ENCODE measurements around the gene KCNK15.

The KCNK15 gene

GRCh38 chr20:44727039-44727438 lies 18.6 kb upstream of the KCNK15 start:
- H3K4me3 ChIP-seq (ENCODE audit: low read depth, low read length) = no peak overlapping the region
- H3K27ac ChIP-seq (ENCODE audit: low read depth, low read length) = no peak overlapping the region
- H3K9me3 ChIP-seq (ENCODE audit: control insufficient read depth, insufficient read depth, low read length) = no peaks in the 10 kb centered on the region
- H3K4me1 ChIP-seq (ENCODE audit: control insufficient read depth, insufficient read depth, low read length) = peaks cover 21% of the 10 kb centered on the region
- H3K9ac ChIP-seq (ENCODE audit: low read depth, low read length) = no peak overlapping the region
- no peaks in the 10 kb centered on the region for H3K27me3 ChIP-seq (ENCODE audit: control insufficient read depth, insufficient read depth, low read length)
- no peaks in the 10 kb centered on the region for H3K36me3 ChIP-seq (ENCODE audit: control insufficient read depth, insufficient read depth, low read length)

- H3K4me1 ChIP-seq (ENCODE audit: control insufficient read depth, insufficient read depth, low read length) = peaks cover 26% of the 10 kb centered on the region
- H3K27me3 ChIP-seq (ENCODE audit: control insufficient read depth, insufficient read depth, low read length) = no peaks in the 10 kb centered on the region
- H3K9me3 ChIP-seq (ENCODE audit: control insufficient read depth, insufficient read depth, low read length) = no peaks in the 10 kb centered on the region
- no peaks in the 10 kb centered on the region for H3K36me3 ChIP-seq (ENCODE audit: control insufficient read depth, insufficient read depth, low read length)
- no peak overlapping the region for H3K27ac ChIP-seq (ENCODE audit: low read depth, low read length)
- no peak overlapping the region for H3K9ac ChIP-seq (ENCODE audit: low read depth, low read length)
- no peak overlapping the region for H3K4me3 ChIP-seq (ENCODE audit: low read depth, low read length)
Observed at GRCh38 chr20:44727651-44728050, 18.0 kb upstream of the KCNK15 start.

- no peak overlapping the region for H3K9ac ChIP-seq (ENCODE audit: low read depth, low read length)
- no peaks in the 10 kb centered on the region for H3K9me3 ChIP-seq (ENCODE audit: control insufficient read depth, insufficient read depth, low read length)
- H3K36me3 ChIP-seq (ENCODE audit: control insufficient read depth, insufficient read depth, low read length) = no peaks in the 10 kb centered on the region
- peaks cover 26% of the 10 kb centered on the region for H3K4me1 ChIP-seq (ENCODE audit: control insufficient read depth, insufficient read depth, low read length)
- peak overlapping the region; percentile 39 for H3K27ac ChIP-seq (ENCODE audit: low read depth, low read length)
- no peak overlapping the region; the same call in 1 of the 2 replicates for H3K4me3 ChIP-seq (ENCODE audit: low read depth, low read length)
- H3K27me3 ChIP-seq (ENCODE audit: control insufficient read depth, insufficient read depth, low read length) = no peaks in the 10 kb centered on the region
Observed at GRCh38 chr20:44728801-44729443, 16.7 kb upstream of the KCNK15 start.

- no peaks in the 10 kb centered on the region for H3K9me3 ChIP-seq (ENCODE audit: control insufficient read depth, insufficient read depth, low read length)
- no peak overlapping the region for H3K27ac ChIP-seq (ENCODE audit: low read depth, low read length)
- H3K27me3 ChIP-seq (ENCODE audit: control insufficient read depth, insufficient read depth, low read length) = no peaks in the 10 kb centered on the region
- no peaks in the 10 kb centered on the region for H3K36me3 ChIP-seq (ENCODE audit: control insufficient read depth, insufficient read depth, low read length)
- H3K4me3 ChIP-seq (ENCODE audit: low read depth, low read length) = no peak overlapping the region
- peaks cover 28% of the 10 kb centered on the region for H3K4me1 ChIP-seq (ENCODE audit: control insufficient read depth, insufficient read depth, low read length)
- H3K9ac ChIP-seq (ENCODE audit: low read depth, low read length) = no peak overlapping the region
Observed at GRCh38 chr20:44730441-44730840, 15.2 kb upstream of the KCNK15 start.

- H3K4me3 ChIP-seq (ENCODE audit: low read depth, low read length) = no peak overlapping the region
- peaks cover 30% of the 10 kb centered on the region for H3K4me1 ChIP-seq (ENCODE audit: control insufficient read depth, insufficient read depth, low read length)
- H3K27me3 ChIP-seq (ENCODE audit: control insufficient read depth, insufficient read depth, low read length) = no peaks in the 10 kb centered on the region
- H3K36me3 ChIP-seq (ENCODE audit: control insufficient read depth, insufficient read depth, low read length) = no peaks in the 10 kb centered on the region
- no peak overlapping the region for H3K9ac ChIP-seq (ENCODE audit: low read depth, low read length)
- no peaks in the 10 kb centered on the region for H3K9me3 ChIP-seq (ENCODE audit: control insufficient read depth, insufficient read depth, low read length)
- no peak overlapping the region for H3K27ac ChIP-seq (ENCODE audit: low read depth, low read length)
Observed at GRCh38 chr20:44731657-44732056, 14.0 kb upstream of the KCNK15 start.

GRCh38 chr20:44732327-44732726 lies 13.3 kb upstream of the KCNK15 start:
- H3K36me3 ChIP-seq (ENCODE audit: control insufficient read depth, insufficient read depth, low read length) = no peaks in the 10 kb centered on the region
- no peaks in the 10 kb centered on the region for H3K27me3 ChIP-seq (ENCODE audit: control insufficient read depth, insufficient read depth, low read length)
- H3K4me3 ChIP-seq (ENCODE audit: low read depth, low read length) = no peak overlapping the region
- H3K9me3 ChIP-seq (ENCODE audit: control insufficient read depth, insufficient read depth, low read length) = no peaks in the 10 kb centered on the region
- H3K4me1 ChIP-seq (ENCODE audit: control insufficient read depth, insufficient read depth, low read length) = peaks cover 26% of the 10 kb centered on the region
- no peak overlapping the region for H3K9ac ChIP-seq (ENCODE audit: low read depth, low read length)
- H3K27ac ChIP-seq (ENCODE audit: low read depth, low read length) = no peak overlapping the region

GRCh38 chr20:44733341-44734069 lies 12.2 kb upstream of the KCNK15 start:
- no peaks in the 10 kb centered on the region for H3K9me3 ChIP-seq (ENCODE audit: control insufficient read depth, insufficient read depth, low read length)
- H3K27ac ChIP-seq (ENCODE audit: low read depth, low read length) = no peak overlapping the region
- H3K36me3 ChIP-seq (ENCODE audit: control insufficient read depth, insufficient read depth, low read length) = no peaks in the 10 kb centered on the region
- H3K4me1 ChIP-seq (ENCODE audit: control insufficient read depth, insufficient read depth, low read length) = peaks cover 21% of the 10 kb centered on the region
- no peak overlapping the region for H3K4me3 ChIP-seq (ENCODE audit: low read depth, low read length)
- H3K9ac ChIP-seq (ENCODE audit: low read depth, low read length) = no peak overlapping the region
- H3K27me3 ChIP-seq (ENCODE audit: control insufficient read depth, insufficient read depth, low read length) = no peaks in the 10 kb centered on the region

- H3K9ac ChIP-seq (ENCODE audit: low read depth, low read length) = no peak overlapping the region
- 0 out of 2 replicates have a peak, but pooled peaks cover 10% of the 10 kb centered on the region for H3K4me1 ChIP-seq (ENCODE audit: control insufficient read depth, insufficient read depth, low read length)
- no peak overlapping the region for H3K4me3 ChIP-seq (ENCODE audit: low read depth, low read length)
- H3K27ac ChIP-seq (ENCODE audit: low read depth, low read length) = no peak overlapping the region
- H3K27me3 ChIP-seq (ENCODE audit: control insufficient read depth, insufficient read depth, low read length) = no peaks in the 10 kb centered on the region
- no peaks in the 10 kb centered on the region for H3K36me3 ChIP-seq (ENCODE audit: control insufficient read depth, insufficient read depth, low read length)
- H3K9me3 ChIP-seq (ENCODE audit: control insufficient read depth, insufficient read depth, low read length) = no peaks in the 10 kb centered on the region
Observed at GRCh38 chr20:44734938-44735337, 10.7 kb upstream of the KCNK15 start.

- no peaks in the 10 kb centered on the region for H3K36me3 ChIP-seq (ENCODE audit: control insufficient read depth, insufficient read depth, low read length)
- no peak overlapping the region for H3K4me3 ChIP-seq (ENCODE audit: low read depth, low read length)
- 0 out of 2 replicates have a peak, but pooled peaks cover 10% of the 10 kb centered on the region for H3K4me1 ChIP-seq (ENCODE audit: control insufficient read depth, insufficient read depth, low read length)
- H3K9ac ChIP-seq (ENCODE audit: low read depth, low read length) = no peak overlapping the region
- H3K27ac ChIP-seq (ENCODE audit: low read depth, low read length) = no peak overlapping the region
- H3K9me3 ChIP-seq (ENCODE audit: control insufficient read depth, insufficient read depth, low read length) = no peaks in the 10 kb centered on the region
- H3K27me3 ChIP-seq (ENCODE audit: control insufficient read depth, insufficient read depth, low read length) = no peaks in the 10 kb centered on the region
Observed at GRCh38 chr20:44735816-44736169, 9.9 kb upstream of the KCNK15 start.

GRCh38 chr20:44736170-44737021 lies 9.3 kb upstream of the KCNK15 start:
- Histone ChIP-seq H3K9ac (ENCODE audit: low read depth, low read length) (no peak overlapping the region), H3K4me1 (ENCODE audit: control insufficient read depth, insufficient read depth, low read length) (0 out of 2 replicates have a peak, but pooled peaks cover 10% of the 10 kb centered on the region), H3K36me3 (ENCODE audit: control insufficient read depth, insufficient read depth, low read length) (no peaks in the 10 kb centered on the region), H3K4me3 (ENCODE audit: low read depth, low read length) (no peak overlapping the region), H3K27ac (ENCODE audit: low read depth, low read length) (no peak overlapping the region), H3K9me3 (ENCODE audit: control insufficient read depth, insufficient read depth, low read length) (no peaks in the 10 kb centered on the region), H3K27me3 (ENCODE audit: control insufficient read depth, insufficient read depth, low read length) (0 out of 2 replicates have a peak, but pooled peaks cover 4% of the 10 kb centered on the region)

- no peak overlapping the region for H3K9ac ChIP-seq (ENCODE audit: low read depth, low read length)
- H3K4me1 ChIP-seq (ENCODE audit: control insufficient read depth, insufficient read depth, low read length) = 0 out of 2 replicates have a peak, but pooled peaks cover 9% of the 10 kb centered on the region
- no peak overlapping the region for H3K4me3 ChIP-seq (ENCODE audit: low read depth, low read length)
- no peaks in the 10 kb centered on the region for H3K36me3 ChIP-seq (ENCODE audit: control insufficient read depth, insufficient read depth, low read length)
- no peak overlapping the region for H3K27ac ChIP-seq (ENCODE audit: low read depth, low read length)
- no peaks in the 10 kb centered on the region for H3K9me3 ChIP-seq (ENCODE audit: control insufficient read depth, insufficient read depth, low read length)
- peaks cover 10% of the 10 kb centered on the region; the same call in 1 of the 2 replicates for H3K27me3 ChIP-seq (ENCODE audit: control insufficient read depth, insufficient read depth, low read length)
Observed at GRCh38 chr20:44737116-44737515, 8.5 kb upstream of the KCNK15 start.
